PFSK-1 (cell line): ENCODE results near the gene NKX2-3.

ENCODE experiments used
- FOXP2 ChIP-seq: optimal IDR thresholded peaks from 2 replicates; pipeline ENCODE3; 2011; ENCODE audit warnings: borderline replicate concordance, control low read depth, inconsistent platforms; ENCODE audit not compliant: insufficient read depth; ENCODE audit errors: extremely low read length, extremely low read depth
- POLR2AphosphoS5 ChIP-seq: IDR thresholded peaks from 2 replicates; pipeline ENCODE4 v1.6.1; 2012; ENCODE audit warnings: low read depth, mild to moderate bottlenecking, control low read depth, low read length, moderate library complexity
- SIN3A ChIP-seq: IDR thresholded peaks from 2 replicates; pipeline ENCODE4 v1.6.1; 2012; ENCODE audit warnings: mild to moderate bottlenecking, low read length, moderate library complexity, borderline replicate concordance; ENCODE audit not compliant: insufficient read depth
- TAF1 ChIP-seq: IDR thresholded peaks from 2 replicates; pipeline ENCODE4 v1.6.1; 2012; ENCODE audit warnings: low read length, control low read depth, borderline replicate concordance; ENCODE audit not compliant: insufficient read depth
- TF ChIP-seq, protein P1 (sequence below), 2 experiments: IDR thresholded peaks; 2 replicates each; pipeline versions ENCODE4 v1.6.1 to v1.8.0; 2011 to 2012; ENCODE audit warnings: low read depth in 2 of 2, low read length in 2 of 2, control low read depth in 1 of 2, inconsistent platforms in 1 of 2, mild to moderate bottlenecking in 1 of 2, moderate library complexity in 1 of 2; ENCODE audit not compliant: insufficient read depth in 1 of 2

Gene NKX2-3

DNA sequence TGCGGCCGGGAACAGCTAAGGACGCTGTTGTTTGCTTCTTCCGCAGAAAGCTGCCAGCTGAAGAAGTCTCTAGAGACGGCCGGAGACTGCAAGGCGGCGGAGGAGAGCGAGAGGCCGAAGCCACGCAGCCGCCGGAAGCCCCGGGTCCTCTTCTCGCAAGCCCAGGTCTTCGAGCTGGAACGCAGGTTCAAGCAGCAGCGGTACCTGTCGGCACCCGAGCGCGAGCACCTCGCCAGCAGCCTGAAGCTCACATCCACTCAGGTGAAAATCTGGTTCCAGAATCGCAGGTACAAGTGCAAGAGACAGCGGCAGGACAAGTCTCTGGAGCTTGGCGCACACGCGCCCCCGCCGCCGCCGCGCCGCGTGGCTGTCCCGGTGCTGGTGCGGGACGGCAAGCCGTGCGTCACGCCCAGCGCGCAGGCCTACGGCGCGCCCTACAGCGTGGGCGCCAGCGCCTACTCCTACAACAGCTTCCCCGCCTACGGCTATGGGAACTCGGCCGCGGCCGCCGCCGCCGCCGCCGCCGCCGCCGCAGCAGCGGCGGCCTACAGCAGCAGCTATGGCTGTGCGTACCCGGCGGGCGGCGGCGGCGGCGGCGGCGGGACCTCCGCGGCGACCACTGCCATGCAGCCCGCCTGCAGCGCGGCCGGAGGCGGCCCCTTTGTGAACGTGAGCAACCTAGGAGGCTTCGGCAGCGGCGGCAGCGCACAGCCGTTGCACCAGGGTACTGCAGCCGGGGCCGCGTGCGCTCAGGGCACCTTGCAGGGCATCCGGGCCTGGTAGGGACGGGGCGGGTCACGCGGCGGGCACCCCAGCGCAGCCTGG lies 2.4 kb downstream of the NKX2-3 start:
- TF ChIP-seq POLR2AphosphoS5, result no peak
- no peak for TF ChIP-seq FOXP2
- TF ChIP-seq TAF1, result no peak
- no peak for TF ChIP-seq SIN3A
- TF ChIP-seq, protein P1, sequence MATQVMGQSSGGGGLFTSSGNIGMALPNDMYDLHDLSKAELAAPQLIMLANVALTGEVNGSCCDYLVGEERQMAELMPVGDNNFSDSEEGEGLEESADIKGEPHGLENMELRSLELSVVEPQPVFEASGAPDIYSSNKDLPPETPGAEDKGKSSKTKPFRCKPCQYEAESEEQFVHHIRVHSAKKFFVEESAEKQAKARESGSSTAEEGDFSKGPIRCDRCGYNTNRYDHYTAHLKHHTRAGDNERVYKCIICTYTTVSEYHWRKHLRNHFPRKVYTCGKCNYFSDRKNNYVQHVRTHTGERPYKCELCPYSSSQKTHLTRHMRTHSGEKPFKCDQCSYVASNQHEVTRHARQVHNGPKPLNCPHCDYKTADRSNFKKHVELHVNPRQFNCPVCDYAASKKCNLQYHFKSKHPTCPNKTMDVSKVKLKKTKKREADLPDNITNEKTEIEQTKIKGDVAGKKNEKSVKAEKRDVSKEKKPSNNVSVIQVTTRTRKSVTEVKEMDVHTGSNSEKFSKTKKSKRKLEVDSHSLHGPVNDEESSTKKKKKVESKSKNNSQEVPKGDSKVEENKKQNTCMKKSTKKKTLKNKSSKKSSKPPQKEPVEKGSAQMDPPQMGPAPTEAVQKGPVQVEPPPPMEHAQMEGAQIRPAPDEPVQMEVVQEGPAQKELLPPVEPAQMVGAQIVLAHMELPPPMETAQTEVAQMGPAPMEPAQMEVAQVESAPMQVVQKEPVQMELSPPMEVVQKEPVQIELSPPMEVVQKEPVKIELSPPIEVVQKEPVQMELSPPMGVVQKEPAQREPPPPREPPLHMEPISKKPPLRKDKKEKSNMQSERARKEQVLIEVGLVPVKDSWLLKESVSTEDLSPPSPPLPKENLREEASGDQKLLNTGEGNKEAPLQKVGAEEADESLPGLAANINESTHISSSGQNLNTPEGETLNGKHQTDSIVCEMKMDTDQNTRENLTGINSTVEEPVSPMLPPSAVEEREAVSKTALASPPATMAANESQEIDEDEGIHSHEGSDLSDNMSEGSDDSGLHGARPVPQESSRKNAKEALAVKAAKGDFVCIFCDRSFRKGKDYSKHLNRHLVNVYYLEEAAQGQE (IDR thresholded peaks at IDR 0.05; ENCODE audit: insufficient read depth in 1 of 2, low read depth in 2 of 2, low read length in 2 of 2), result no peak

DNA sequence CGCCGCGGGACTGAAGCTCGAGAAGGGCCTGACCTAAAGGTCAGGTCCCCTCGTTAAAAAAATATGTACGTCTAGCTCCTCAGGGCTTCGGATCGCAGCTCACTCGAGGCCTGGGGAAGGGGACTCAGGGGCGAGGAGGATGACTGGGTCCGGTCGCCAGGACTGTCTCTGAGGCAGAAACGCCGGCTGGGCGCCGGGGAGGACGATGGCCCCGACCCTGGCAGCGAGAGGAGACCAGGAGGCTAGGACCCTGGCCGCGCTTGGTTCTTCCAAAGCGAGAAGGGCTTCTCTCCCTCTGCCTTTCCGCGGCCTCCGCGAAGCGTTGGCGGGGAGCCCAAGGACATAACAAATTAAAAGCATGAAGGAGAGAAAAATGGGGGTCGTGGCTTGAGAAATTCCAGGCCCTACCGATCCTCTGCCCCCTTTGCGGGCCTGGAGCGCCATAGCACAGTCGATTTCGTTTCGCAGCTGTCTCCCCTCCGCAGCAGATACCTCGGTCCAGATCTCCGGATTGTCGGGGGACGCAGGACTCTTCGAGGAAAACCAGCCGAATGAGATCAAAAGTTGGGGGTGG lies 3.1 kb downstream of the NKX2-3 start:
- no peak for TF ChIP-seq POLR2AphosphoS5
- TF ChIP-seq TAF1, result no peak
- no peak for TF ChIP-seq SIN3A
- TF ChIP-seq, protein P1 (IDR thresholded peaks at IDR 0.05; ENCODE audit: insufficient read depth in 1 of 2, low read depth in 2 of 2, low read length in 2 of 2), result no peak
- no peak for TF ChIP-seq FOXP2

- TF ChIP-seq TAF1 (no peak), SIN3A (no peak), POLR2AphosphoS5 (no peak)
Measured at GRCh38 chr10:99536338-99537085, 3.8 kb downstream of the NKX2-3 start.

DNA sequence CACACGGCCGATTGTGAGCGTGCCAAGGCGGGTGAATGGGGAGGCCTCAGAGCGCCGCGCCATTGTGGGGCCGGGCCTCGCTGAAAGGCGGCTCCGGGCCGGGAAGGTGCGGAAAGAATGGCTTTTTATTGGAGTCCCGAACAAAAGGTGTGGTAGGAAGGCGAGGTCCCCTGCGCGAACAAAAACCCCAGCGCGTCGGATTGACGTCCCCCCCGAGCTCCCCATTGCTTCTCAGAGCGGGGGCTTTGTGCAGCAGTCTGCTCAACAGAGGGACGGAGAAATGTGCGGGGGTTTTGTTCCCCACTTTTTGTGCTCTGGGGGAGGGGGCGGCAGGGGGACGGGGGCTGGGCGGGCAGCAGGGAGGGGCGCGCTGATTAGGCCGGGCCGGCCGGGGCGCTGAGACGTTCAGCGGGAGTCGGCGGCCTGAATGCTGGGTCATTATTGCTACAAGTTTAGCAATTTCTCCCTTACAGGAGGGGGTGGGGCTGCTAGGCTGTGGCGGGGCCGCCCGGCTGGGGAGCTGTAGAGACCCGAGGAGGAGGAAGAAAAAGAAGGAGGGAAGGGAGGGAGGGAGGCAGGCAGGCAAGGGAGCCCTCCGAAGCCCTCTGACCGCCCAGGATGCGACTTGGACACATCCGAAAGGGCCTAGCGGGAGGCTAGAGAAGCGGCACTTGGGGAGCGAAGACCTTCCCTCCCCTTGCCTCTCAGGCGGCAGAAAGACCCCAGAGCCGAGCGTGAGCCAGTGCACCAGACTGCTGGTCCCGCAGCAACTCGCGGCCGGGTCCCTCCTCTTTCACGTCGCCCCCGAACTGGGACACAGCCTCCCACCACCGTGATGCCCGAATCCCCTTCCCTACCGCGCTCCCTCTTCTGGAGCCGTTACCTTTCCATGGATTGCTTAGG lies 4.6 kb downstream of the NKX2-3 start:
- TF ChIP-seq TAF1 (no peak), FOXP2 (no peak)

DNA sequence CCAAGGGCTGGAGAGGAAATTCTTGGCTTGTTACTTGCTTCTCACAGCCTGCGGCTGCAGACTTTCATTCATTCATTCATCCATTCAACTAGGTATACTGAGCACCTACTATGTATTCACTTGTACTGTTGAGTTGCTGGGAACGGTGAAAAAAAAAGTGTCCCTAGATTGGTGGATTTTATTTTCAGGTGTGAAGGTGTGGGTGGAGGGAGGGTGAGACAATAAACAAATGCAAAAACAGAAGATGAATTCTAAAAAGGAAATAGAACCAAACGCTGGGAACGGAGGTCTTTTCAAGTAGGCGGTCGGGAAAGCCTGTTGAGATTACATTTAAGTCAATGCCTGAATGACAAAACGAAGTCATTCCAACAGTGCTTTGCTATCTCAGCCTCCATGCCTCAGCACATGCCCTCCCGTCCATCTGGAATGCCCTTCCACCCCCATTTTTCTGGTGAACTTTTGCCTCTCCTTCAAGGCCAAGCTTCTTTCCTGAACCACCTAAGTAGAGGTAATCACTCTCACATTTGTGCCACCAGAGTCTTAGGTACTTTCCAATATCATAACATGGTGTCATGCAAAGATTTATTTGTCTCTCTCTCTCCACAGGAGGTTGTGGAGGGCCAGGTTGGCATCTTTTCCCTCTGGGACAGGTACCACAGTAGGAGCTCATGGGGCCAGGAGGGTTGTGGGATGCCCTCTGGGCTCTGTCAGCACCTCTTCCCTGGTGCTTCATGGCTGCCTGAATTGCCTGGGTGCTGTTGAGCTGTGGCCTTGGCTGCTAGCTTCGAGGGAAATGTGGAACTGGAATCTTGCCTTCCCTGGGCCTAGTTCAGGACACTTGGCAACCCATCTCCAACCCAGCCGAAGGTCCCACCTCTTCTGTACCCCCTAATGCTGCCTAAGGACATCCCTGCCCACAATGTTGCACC lies 5.5 kb downstream of the NKX2-3 start:
- TF ChIP-seq POLR2AphosphoS5 (no peak), TAF1 (no peak)
- TF ChIP-seq, protein P1 (IDR thresholded peaks at IDR 0.05; ENCODE audit: insufficient read depth in 1 of 2, low read depth in 2 of 2, low read length in 2 of 2), result no peak
